Measurements from ENCODE around the gene IL12RB2.

The IL12RB2 gene

DNA sequence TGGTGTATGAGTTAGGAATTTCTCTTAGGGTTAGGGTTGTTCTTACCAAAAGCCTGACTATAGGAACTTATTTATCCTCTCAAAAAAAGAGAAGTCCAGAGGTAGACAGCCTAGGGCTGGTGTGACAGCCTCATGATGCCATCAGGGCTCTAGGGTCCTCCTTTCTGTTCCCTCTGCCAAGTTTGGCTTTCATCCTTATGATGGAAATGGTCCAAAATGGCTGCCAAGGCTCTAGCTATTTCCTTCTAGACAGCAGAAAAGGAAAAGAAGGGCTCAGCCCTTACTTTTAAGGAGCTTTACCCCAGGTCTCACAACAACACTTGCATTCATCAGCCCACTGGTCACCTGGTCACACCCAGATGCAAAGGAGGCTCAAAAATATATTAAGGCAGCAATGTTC, 44.5 kb downstream of the IL12RB2 start:
- no peak overlapping the region for H3K4me3 ChIP-seq (ENCODE audit: low read length in 2 of 2)
- H2AK5ac ChIP-seq (ENCODE audit: low read depth, low read length), result no peak overlapping the region
- H2BK15ac ChIP-seq (ENCODE audit: low read length), result no peak overlapping the region
- H3K27ac ChIP-seq (replicated peaks; ENCODE audit: low read length), result no peak overlapping the region
- DNase-seq (ENCODE audit: low spot score), result no peak
- H3K4me2 ChIP-seq (ENCODE audit: insufficient read depth, low read length, poor library complexity, severe bottlenecking), result no peak overlapping the region
- no peak overlapping the region for H2BK120ac ChIP-seq (ENCODE audit: low read depth, low read length)
- H3K18ac ChIP-seq (ENCODE audit: low read length), result no peak overlapping the region
- H3K4me1 ChIP-seq (ENCODE audit: control insufficient read depth in 2 of 2, insufficient read depth in 1 of 2, low read depth in 1 of 2, low read length in 2 of 2), result peaks cover 0 to 3% of the 10 kb centered on the region in 2 donors
- H2AFZ ChIP-seq (ENCODE audit: low read length), result no peak overlapping the region
- no peaks in the 10 kb centered on the region for H3K36me3 ChIP-seq (replicated peaks in 1 of 2; ENCODE audit: control insufficient read depth in 2 of 2, insufficient read depth in 2 of 2, low read length in 2 of 2)
- H3K27me3 ChIP-seq (ENCODE audit: control insufficient read depth in 3 of 3, insufficient read depth in 3 of 3, low read depth in 1 of 3, low read length in 3 of 3), result no peaks in the 10 kb centered on the region
- H3K79me1 ChIP-seq (ENCODE audit: low read depth, low read length), result no peaks in the 10 kb centered on the region
- no peak overlapping the region for H3K9ac ChIP-seq (ENCODE audit: low read depth, low read length, poor library complexity)
- no peak overlapping the region for H3K14ac ChIP-seq (ENCODE audit: low read length)
- H4K91ac ChIP-seq (ENCODE audit: low read depth, low read length, poor library complexity), result no peak overlapping the region
- no peak overlapping the region for H3K23ac ChIP-seq (ENCODE audit: low read depth, low read length, poor library complexity)
- H2BK12ac ChIP-seq (ENCODE audit: low read length), result no peak overlapping the region
- no peaks in the 10 kb centered on the region for H3K9me3 ChIP-seq (replicated peaks in 1 of 2; ENCODE audit: control insufficient read depth in 2 of 2, insufficient read depth in 1 of 2, low read depth in 1 of 2, low read length in 2 of 2)
- no peak overlapping the region for H3K4ac ChIP-seq (ENCODE audit: low read length)
- H2BK5ac ChIP-seq (ENCODE audit: low read length), result no peak overlapping the region
- no peak overlapping the region for H4K8ac ChIP-seq (ENCODE audit: low read depth, low read length)

DNA sequence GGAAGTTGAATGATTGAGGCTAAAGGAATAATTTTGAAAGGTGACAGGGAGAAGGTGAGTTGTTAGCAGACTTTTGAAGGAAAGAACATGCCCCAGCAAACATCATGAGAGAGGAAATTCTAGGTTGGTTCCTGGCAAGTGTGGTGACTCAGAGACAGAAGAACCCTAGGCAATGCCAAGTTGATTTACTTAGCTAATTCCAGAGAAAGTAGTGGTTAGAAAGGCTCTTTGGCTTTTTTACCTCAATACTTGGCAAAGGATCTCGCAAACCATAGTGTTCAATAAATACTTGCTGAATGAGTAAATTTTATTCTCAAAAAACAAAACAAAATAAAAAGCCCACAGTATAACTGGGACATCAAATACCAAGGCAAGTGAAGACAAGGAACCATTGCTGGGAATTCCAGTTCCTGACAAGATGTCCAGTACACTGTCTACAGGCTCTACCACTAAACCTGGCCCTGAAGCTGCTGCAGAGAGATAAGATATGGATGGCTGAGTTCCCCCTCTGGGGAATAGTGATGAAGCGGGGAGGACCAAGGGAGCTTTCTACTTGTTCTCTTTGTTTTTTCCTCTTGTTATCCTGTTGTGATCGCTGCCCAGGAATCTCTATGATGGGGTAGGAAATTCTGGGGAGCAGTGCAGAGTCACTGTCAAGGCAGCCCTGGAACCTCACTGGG, 48.2 kb downstream of the IL12RB2 start:
- H3K14ac ChIP-seq (ENCODE audit: low read length), result no peak overlapping the region
- H3K79me1 ChIP-seq (ENCODE audit: low read depth, low read length), result no peaks in the 10 kb centered on the region
- H2BK12ac ChIP-seq (ENCODE audit: low read length), result no peak overlapping the region
- no peak overlapping the region for H2AK5ac ChIP-seq (ENCODE audit: low read depth, low read length)
- H3K36me3 ChIP-seq (replicated peaks in 1 of 2; ENCODE audit: control insufficient read depth in 2 of 2, insufficient read depth in 2 of 2, low read length in 2 of 2), result no peaks in the 10 kb centered on the region
- H3K9ac ChIP-seq (ENCODE audit: low read depth, low read length, poor library complexity), result no peak overlapping the region
- no peak overlapping the region for H2BK120ac ChIP-seq (ENCODE audit: low read depth, low read length)
- H3K27me3 ChIP-seq (ENCODE audit: control insufficient read depth in 3 of 3, insufficient read depth in 3 of 3, low read depth in 1 of 3, low read length in 3 of 3), result no peaks in the 10 kb centered on the region
- H2BK15ac ChIP-seq (ENCODE audit: low read length), result no peak overlapping the region
- H3K4me3 ChIP-seq (ENCODE audit: low read length in 2 of 2), result no peak overlapping the region
- no CpG with 5 or more reads among the region's 3 CpGs for WGBS, 2 donors (ENCODE audit: extremely low coverage in 2 of 2, insufficient read length in 2 of 2, insufficient replicate concordance in 1 of 2)
- H2AFZ ChIP-seq (ENCODE audit: low read length), result no peak overlapping the region
- no peak overlapping the region for H3K4me2 ChIP-seq (ENCODE audit: insufficient read depth, low read length, poor library complexity, severe bottlenecking)
- no peak for DNase-seq (ENCODE audit: low spot score)
- no peak overlapping the region for H4K8ac ChIP-seq (ENCODE audit: low read depth, low read length)
- H3K27ac ChIP-seq (replicated peaks; ENCODE audit: low read length), result no peak overlapping the region
- no peak overlapping the region for H3K18ac ChIP-seq (ENCODE audit: low read length)
- H3K23ac ChIP-seq (ENCODE audit: low read depth, low read length, poor library complexity), result no peak overlapping the region
- no peak overlapping the region for H4K91ac ChIP-seq (ENCODE audit: low read depth, low read length, poor library complexity)
- H2BK5ac ChIP-seq (ENCODE audit: low read length), result no peak overlapping the region
- no peaks in the 10 kb centered on the region for H3K9me3 ChIP-seq (replicated peaks in 1 of 2; ENCODE audit: control insufficient read depth in 2 of 2, insufficient read depth in 1 of 2, low read depth in 1 of 2, low read length in 2 of 2)
- H3K4ac ChIP-seq (ENCODE audit: low read length), result no peak overlapping the region
- H3K4me1 ChIP-seq (ENCODE audit: control insufficient read depth in 2 of 2, insufficient read depth in 1 of 2, low read depth in 1 of 2, low read length in 2 of 2), result no peaks in the 10 kb centered on the region

DNA sequence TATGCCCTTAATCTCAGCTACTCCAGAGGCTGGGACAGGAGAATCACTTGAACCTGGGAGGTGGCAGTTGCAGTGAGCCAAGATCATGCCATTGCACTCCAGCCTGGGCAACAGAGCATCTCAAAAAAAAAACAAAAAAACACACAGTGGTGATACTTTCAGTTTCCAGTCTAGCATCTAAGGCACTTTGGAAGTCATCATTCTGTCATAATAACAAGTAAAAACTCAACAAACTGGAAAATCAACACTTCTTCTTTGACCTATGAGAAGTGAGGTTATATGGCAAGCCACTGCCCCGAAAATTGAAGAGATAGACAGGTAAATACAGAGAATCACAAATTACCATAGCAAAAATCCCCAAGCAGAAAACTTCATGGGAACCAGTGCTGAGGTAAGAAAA, 51.9 kb downstream of the IL12RB2 start:
- WGBS, 2 donors (ENCODE audit: extremely low coverage in 2 of 2, insufficient read length in 2 of 2, insufficient replicate concordance in 1 of 2), result no CpG with 5 or more reads among the region's 1 CpG
- no peak overlapping the region for H2AK5ac ChIP-seq (ENCODE audit: low read depth, low read length)
- H3K4me3 ChIP-seq (ENCODE audit: low read length in 2 of 2), result no peak overlapping the region
- H2AFZ ChIP-seq (ENCODE audit: low read length), result no peak overlapping the region
- DNase-seq (ENCODE audit: low spot score), result no peak
- no peak overlapping the region for H2BK15ac ChIP-seq (ENCODE audit: low read length)
- H3K27me3 ChIP-seq (ENCODE audit: control insufficient read depth in 3 of 3, insufficient read depth in 3 of 3, low read depth in 1 of 3, low read length in 3 of 3), result no peaks in the 10 kb centered on the region
- no peak overlapping the region for H2BK5ac ChIP-seq (ENCODE audit: low read length)
- H4K8ac ChIP-seq (ENCODE audit: low read depth, low read length), result no peak overlapping the region
- H3K36me3 ChIP-seq (replicated peaks in 1 of 2; ENCODE audit: control insufficient read depth in 2 of 2, insufficient read depth in 2 of 2, low read length in 2 of 2), result no peaks in the 10 kb centered on the region
- H3K27ac ChIP-seq (replicated peaks; ENCODE audit: low read length), result no peak overlapping the region
- no peaks in the 10 kb centered on the region for H3K4me1 ChIP-seq (ENCODE audit: control insufficient read depth in 2 of 2, insufficient read depth in 1 of 2, low read depth in 1 of 2, low read length in 2 of 2)
- H3K18ac ChIP-seq (ENCODE audit: low read length), result no peak overlapping the region
- H4K91ac ChIP-seq (ENCODE audit: low read depth, low read length, poor library complexity), result no peak overlapping the region
- no peak overlapping the region for H3K9ac ChIP-seq (ENCODE audit: low read depth, low read length, poor library complexity)
- no peak overlapping the region for H3K4me2 ChIP-seq (ENCODE audit: insufficient read depth, low read length, poor library complexity, severe bottlenecking)
- no peaks in the 10 kb centered on the region for H3K9me3 ChIP-seq (replicated peaks in 1 of 2; ENCODE audit: control insufficient read depth in 2 of 2, insufficient read depth in 1 of 2, low read depth in 1 of 2, low read length in 2 of 2)
- H3K23ac ChIP-seq (ENCODE audit: low read depth, low read length, poor library complexity), result no peak overlapping the region
- H3K4ac ChIP-seq (ENCODE audit: low read length), result no peak overlapping the region
- no peak overlapping the region for H3K14ac ChIP-seq (ENCODE audit: low read length)
- H2BK12ac ChIP-seq (ENCODE audit: low read length), result no peak overlapping the region
- no peaks in the 10 kb centered on the region for H3K79me1 ChIP-seq (ENCODE audit: low read depth, low read length)
- H2BK120ac ChIP-seq (ENCODE audit: low read depth, low read length), result no peak overlapping the region

DNA sequence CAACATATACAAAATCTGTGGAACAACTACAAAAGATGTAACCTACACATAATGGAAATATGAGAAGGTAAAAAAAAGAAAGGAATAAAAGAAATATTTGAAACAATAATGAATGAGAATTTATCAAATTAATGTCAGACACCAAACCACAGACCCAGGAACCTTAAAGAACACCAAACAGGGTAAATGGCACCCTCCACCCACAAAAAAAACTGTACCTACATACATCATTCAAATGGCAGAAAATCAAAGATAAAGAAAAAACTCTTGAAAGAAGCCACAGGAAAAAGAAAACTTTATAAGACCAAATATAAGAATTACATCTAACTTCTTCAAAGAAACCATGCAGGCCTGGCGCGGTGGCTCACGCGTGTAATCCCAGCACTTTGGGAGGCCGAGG, 54.0 kb downstream of the IL12RB2 start:
- WGBS, 2 donors (ENCODE audit: extremely low coverage in 2 of 2, insufficient read length in 2 of 2, insufficient replicate concordance in 1 of 2), result no CpG with 5 or more reads among the region's 5 CpGs

More for the DNA sequence above, 54.0 kb downstream of the IL12RB2 start:
- Histone ChIP-seq H3K18ac (ENCODE audit: low read length) (no peak overlapping the region), H3K23ac (ENCODE audit: low read depth, low read length, poor library complexity) (no peak overlapping the region), H3K9me3 (replicated peaks in 1 of 2; ENCODE audit: control insufficient read depth in 2 of 2, insufficient read depth in 1 of 2, low read depth in 1 of 2, low read length in 2 of 2) (no peaks in the 10 kb centered on the region), H4K8ac (ENCODE audit: low read depth, low read length) (no peak overlapping the region), H3K4me1 (ENCODE audit: control insufficient read depth in 2 of 2, insufficient read depth in 1 of 2, low read depth in 1 of 2, low read length in 2 of 2) (no peaks in the 10 kb centered on the region), H2BK15ac (ENCODE audit: low read length) (no peak overlapping the region), H3K9ac (ENCODE audit: low read depth, low read length, poor library complexity) (no peak overlapping the region), H3K79me1 (ENCODE audit: low read depth, low read length) (no peaks in the 10 kb centered on the region), H3K27me3 (ENCODE audit: control insufficient read depth in 3 of 3, insufficient read depth in 3 of 3, low read depth in 1 of 3, low read length in 3 of 3) (no peaks in the 10 kb centered on the region), H2AK5ac (ENCODE audit: low read depth, low read length) (no peak overlapping the region), H2BK120ac (ENCODE audit: low read depth, low read length) (no peak overlapping the region), H3K4ac (ENCODE audit: low read length) (no peak overlapping the region), H3K14ac (ENCODE audit: low read length) (no peak overlapping the region), H4K91ac (ENCODE audit: low read depth, low read length, poor library complexity) (no peak overlapping the region), H2BK5ac (ENCODE audit: low read length) (no peak overlapping the region), H2BK12ac (ENCODE audit: low read length) (no peak overlapping the region), H3K27ac (replicated peaks; ENCODE audit: low read length) (no peak overlapping the region), H3K4me2 (ENCODE audit: insufficient read depth, low read length, poor library complexity, severe bottlenecking) (no peak overlapping the region), H3K4me3 (ENCODE audit: low read length in 2 of 2) (no peak overlapping the region), H3K36me3 (replicated peaks in 1 of 2; ENCODE audit: control insufficient read depth in 2 of 2, insufficient read depth in 2 of 2, low read length in 2 of 2) (no peaks in the 10 kb centered on the region), H2AFZ (ENCODE audit: low read length) (no peak overlapping the region)
- DNase-seq (ENCODE audit: low spot score), result no peak
